NCI-H82 treated with DMSO at 0.1 percent for 48 hours (cell line): ENCODE data around the gene TPM4.
A peak's percentile ranks its signal among the peaks of the same experiment; 100 is the strongest.
"Not testable (repeated sequence)": the region's sequence is repeated elsewhere in the genome, so short reads cannot be mapped to it uniquely, and the experiment has no call there.

Experiments used
- DNase-seq: peaks from one replicate; lab custom pipeline; 2025; ENCODE audit not compliant: unreplicated experiment; lab: John Stamatoyannopoulos, UW

TPM4 gene

DNA sequence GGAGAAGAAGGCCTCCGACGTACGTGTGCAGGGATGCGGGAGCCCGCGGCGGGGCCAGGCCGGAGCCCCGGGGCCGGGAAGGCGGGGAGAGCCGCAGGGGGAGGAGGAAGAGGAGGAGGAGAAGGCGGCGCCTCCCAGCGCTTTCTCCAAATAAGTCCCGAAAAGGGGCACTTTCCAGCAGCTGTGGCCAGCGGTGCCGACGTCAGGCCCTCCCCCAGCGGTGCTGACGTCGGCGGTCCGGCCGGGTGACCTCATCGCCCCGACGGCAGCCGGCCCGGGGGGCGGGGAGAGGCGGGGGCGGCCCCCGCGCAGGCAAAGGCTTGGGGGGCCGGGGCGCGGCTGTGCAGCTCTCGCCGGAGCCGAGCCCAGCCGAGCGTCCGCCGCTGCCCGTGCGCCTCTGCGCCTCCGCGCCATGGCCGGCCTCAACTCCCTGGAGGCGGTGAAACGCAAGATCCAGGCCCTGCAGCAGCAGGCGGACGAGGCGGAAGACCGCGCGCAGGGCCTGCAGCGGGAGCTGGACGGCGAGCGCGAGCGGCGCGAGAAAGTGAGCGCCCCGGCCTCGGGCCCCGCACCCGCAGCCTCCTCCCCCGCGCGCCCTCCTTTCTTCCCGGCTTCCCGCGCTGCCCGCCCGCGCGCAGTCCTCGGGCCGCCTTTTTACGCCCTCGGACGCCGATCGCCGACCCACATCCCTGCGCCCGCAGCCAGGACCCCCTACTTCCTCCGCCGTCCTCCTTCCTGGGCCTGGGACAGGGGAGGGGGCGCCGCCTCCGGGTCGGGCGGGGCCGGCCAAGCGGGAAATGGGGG lies at the start of gene TPM4:
TPM4 (plus strand) TSS at position 342 of the 804 bp plus-strand sequence; CDS start at position 413, 71 bp downstream.
- DNase-seq = peak; percentile 10

DNA sequence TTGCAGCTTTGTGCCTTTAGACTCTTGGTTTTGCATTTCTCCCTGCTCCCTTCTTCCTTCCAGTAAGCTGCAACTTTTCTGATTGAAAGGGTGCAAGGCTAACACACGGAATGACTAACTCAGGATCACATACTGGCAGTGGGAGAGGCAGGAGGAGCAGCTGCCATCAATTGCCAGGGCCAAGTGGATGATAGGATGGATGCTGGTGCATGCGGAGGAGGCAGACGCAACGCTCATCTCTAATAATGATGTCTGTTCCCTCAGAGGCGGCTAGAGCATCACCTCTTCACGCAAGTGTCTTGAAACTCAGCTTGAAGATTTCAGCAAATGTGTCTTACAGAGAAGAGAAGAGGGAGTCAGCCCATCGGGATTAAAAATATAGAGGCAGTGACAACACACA lies 49.5 kb upstream of the TPM4 start:
- no peak for DNase-seq

- no peak for DNase-seq
Measured at GRCh38 chr19:16027528-16027927, 48.8 kb upstream of the TPM4 start.

DNA sequence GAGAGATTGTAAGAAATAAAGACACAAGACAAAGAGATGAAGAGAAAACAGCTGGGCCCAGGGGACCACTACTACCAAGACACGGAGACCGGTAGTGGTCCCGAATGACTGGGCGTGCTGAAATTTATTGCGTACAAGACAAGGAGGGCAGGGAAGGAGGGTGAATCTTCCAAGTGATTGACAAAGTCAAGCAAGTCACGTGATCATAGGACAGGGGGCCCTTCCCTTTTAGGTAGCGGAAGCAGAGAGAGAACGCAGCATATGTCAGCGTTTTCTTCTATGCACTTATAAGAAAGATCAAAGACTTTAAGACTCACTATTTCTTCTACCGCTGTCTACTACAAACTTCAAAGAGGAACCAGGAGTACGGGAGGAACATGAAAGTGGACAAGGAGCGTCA lies 46.1 kb upstream of the TPM4 start:
- DNase-seq = not testable (repeated sequence)

DNA sequence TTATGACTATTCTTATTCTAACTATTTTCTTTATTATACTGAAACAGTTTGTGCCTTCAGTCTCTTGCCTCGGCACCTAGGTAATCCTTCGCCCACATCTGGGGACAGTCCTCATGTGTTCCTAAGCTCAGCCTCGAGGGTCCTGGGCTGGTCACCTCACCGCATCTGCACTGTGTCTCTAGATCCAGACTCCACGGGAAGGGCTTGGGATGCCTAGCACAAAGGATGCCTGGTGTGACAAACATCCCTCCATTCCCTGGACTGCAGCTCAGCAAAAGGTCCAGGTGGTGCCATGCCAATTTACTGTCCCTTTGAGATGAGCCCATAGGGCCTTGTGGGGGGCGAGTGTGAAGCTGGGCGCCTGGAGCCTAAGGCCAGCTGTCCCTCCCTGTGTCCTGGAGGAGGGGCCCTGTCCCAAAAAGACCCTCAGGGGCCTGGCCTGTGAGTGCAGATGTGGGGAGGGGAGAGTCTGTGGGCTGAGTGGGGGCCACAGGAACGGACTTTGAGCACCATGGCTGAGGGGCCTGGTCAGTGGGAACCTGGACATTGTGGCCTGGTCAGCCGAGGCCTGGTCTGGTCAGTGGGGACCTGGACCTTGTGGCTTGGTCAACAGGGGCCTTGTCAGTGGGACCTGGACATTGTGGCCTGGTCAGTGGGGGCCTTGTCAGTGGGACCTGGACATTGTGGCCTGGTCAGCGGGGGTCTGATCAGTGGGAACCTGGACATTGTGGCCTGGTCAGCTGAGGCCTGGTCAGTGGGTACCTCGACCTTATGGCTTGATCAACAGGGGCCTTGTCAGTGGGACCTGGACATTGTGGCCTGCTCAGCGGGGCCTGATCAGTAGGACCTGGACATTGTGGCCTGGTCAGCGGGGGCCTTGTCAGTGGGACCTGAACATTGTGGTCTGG lies 45.1 kb upstream of the TPM4 start:
- DNase-seq = no peak

DNA sequence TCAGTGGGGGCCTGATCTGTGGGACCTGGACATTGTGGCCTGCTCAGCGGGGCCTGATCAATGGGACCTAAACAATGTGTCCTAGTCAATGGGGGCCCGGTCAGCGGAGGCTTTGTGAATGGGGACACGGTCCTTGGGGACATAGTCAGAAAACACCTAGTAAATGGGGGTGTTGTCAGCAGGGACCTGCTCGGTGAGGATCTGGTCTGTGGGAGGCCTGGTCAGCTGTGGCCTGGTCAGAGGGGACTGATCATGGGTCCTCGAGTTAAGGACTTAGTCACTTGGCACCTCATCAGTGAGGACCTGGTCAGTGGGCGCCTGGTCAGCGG lies 44.5 kb upstream of the TPM4 start:
- DNase-seq = no peak

DNA sequence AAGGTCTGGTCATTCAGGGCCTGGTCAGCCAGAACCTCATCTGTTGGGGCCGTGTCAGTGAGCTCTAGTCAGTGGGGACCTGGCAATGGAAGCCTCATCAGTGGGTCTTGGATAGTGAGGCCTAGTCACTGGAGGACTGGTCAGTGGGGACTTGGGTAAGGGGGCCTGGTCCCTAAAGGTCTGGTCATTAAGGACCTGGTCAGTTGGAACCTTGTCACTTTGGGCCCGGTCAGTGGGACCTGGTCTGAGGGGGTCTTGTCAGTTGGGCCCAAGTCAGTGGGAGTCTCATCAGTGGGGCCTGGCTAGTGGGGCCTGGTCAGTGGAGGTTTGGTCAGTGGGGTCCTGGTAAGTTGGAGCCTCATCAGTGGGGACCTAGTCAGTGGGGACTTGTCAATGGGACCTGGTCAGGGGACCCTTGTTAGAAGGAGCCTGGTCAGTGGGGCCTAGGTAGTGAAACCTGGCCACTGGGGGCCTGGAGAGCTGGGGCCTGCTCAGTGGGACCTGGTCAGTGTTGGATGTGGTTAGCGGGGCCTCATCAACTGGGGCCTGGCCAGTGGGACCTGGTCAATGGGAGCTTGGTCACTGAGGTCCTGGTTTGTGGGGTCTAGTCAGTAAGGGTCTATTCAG lies 43.7 kb upstream of the TPM4 start:
- DNase-seq = no peak

- no peak for DNase-seq
Measured at GRCh38 chr19:16033136-16033530, 43.2 kb upstream of the TPM4 start.

GRCh38 chr19:16033721-16034120 lies 42.6 kb upstream of the TPM4 start:
- no peak for DNase-seq

DNA sequence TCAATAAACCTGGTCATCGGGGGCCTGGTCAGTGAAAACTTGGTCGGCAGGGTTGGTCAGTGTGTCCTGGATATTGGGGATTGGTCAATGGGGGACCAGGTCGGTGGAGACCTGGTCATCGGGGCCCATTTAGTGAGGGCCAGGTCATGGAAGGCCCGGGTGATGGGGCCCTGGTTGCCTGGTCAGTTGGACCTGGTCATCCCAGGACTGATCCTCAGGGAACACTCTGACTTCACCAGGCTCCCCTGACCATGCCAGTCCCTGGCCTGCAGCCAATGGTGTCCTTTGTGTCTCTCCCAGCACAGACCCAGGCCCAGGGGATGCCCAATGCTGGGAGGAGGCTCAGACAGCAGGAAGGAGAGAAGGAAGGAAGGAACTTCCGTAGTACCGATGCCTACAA lies 42.1 kb upstream of the TPM4 start:
- DNase-seq = no peak

GRCh38 chr19:16034958-16035560 lies 41.2 kb upstream of the TPM4 start:
- no peak for DNase-seq

- no peak for DNase-seq
Measured at GRCh38 chr19:16035601-16036297, 40.5 kb upstream of the TPM4 start.

DNA sequence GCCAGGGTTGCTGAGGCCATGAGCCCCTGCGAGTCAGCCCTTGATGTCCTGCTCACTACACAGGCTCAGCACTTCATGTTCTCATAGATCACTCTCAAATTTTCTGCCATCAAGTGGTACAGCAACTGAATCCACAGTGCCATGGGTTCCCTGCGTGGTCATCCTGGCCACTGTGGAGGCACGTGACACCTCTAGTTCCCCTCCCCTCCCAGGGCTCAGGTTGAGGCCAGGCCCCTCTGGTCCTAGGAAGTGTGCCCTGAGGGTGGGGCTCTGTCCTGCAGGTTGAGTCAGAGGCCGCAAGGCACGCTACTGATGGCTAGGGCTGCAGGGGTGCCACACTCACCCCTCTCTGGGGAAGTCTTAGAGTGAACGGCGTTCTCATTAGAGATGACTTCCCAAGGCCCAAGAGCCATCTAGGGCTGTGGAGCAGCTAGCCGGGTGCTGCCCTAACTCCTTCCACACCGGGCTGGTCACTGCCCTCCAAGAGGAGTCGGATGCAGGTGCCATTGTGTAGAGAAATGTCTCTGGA lies 39.8 kb upstream of the TPM4 start:
- no peak for DNase-seq

- no peak for DNase-seq
Measured at GRCh38 chr19:16036941-16037340, 39.4 kb upstream of the TPM4 start.

DNA sequence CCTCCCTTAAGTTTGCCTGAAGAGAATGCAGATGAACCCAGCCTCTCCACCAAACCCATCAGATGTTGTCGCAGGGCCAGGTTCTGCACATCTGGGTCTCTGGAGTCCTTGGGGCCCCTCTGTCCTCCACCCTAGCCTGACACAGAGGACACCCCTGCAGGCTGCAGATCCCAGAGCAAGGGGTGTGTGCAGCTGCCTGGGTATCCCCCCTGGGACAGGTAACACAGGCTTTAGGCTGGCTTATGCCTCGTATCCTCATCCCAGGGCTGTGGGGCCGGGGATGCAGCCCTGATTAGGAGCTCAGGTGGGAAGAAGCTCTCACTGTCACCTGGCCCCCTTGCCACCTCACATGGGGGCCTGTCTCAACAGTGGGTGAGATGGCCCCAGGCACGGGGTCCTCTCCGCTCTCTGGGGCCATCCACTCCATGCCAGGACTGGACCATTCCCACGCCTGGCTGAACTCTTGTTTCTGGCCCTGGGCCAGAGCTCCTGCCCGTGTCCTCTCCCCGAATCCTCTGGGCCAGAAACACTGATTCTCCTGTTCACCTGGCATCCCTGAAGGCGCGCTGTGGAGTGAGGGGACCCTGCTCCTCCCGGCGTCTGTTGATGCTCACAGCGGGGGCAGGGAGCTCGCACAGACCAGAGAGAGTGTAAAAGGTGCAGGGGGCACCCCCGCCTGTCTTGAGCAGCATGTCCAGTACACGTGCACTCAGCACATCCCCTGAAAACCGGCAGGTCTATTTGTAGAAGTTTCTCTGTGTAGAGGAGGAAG lies 38.7 kb upstream of the TPM4 start:
- DNase-seq = no peak

DNA sequence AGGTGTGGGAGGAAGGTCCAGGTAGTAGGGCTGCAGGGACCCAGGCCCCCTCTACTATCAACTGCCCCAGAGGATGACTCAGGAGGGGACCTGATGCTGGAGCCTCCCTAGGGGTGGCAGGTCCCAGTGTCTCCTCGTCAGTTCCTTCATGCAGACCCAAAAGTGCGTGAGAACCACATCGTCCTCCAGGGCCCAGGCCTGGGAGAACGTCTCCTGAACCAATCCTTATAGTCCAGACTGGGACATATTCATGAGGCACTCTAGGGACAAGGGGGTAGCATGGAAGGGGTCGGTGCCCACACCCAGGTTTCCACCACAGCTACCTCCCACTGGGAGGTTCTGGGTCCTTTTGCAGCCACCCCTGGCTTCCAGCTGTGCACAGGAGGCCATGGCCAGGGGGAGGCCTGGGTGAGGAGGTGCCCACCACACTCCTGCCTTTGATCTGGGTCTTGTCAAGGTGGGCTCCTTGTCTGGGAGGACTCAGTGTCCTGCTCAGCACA lies 38.0 kb upstream of the TPM4 start:
- DNase-seq = no peak

- DNase-seq = no peak
Measured at GRCh38 chr19:16039081-16039480, 37.2 kb upstream of the TPM4 start.

GRCh38 chr19:16039545-16039944 lies 36.8 kb upstream of the TPM4 start:
- no peak for DNase-seq

GRCh38 chr19:16040642-16041041 lies 35.7 kb upstream of the TPM4 start:
- no peak for DNase-seq
